D721Med (cell line): ENCODE data around the gene TRIM56.
"Not testable (repeated sequence)": the region's sequence is repeated elsewhere in the genome, so short reads cannot be mapped to it uniquely, and the experiment has no call there.

Source experiments
- DNase-seq: peaks from one replicate; pipeline ENCODE4 v3.0.0; 2011; ENCODE audit warnings: low spot score; ENCODE audit not compliant: insufficient read length
- FAIRE-seq: peaks from 2 replicates; lab custom pipeline; 2011; peaks lifted over from hg19 to GRCh38; lab: Jason Lieb, UNC
- TF ChIP-seq, protein P1 (sequence below): IDR thresholded peaks from 2 replicates; pipeline ENCODE4 v1.5.1; 2012; ENCODE audit warnings: mild to moderate bottlenecking, control low read depth; ENCODE audit not compliant: insufficient read depth; ENCODE audit errors: missing control alignments

Gene TRIM56

DNA sequence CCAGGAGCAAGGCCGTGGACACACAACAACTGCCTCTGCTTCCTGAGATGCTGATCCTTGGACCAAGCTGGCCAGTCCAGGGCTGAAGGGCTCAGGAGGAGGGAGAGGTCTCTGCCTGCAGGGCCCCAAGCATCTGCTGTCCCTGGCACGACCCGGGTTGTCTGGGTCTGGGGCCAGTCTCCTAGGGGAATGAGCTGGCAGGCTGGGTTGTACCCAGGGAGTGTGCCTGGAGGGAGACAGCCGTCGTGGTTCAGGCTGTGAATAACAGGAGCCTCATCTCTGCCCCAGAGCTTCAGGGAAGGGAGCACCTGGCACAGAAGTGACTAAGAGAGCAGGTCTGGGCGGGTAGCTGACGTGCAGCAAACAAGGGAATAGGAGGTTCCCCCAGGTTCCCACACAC, 23.7 kb downstream of the TRIM56 start:
- no peak for FAIRE-seq
- TF ChIP-seq, protein P1, sequence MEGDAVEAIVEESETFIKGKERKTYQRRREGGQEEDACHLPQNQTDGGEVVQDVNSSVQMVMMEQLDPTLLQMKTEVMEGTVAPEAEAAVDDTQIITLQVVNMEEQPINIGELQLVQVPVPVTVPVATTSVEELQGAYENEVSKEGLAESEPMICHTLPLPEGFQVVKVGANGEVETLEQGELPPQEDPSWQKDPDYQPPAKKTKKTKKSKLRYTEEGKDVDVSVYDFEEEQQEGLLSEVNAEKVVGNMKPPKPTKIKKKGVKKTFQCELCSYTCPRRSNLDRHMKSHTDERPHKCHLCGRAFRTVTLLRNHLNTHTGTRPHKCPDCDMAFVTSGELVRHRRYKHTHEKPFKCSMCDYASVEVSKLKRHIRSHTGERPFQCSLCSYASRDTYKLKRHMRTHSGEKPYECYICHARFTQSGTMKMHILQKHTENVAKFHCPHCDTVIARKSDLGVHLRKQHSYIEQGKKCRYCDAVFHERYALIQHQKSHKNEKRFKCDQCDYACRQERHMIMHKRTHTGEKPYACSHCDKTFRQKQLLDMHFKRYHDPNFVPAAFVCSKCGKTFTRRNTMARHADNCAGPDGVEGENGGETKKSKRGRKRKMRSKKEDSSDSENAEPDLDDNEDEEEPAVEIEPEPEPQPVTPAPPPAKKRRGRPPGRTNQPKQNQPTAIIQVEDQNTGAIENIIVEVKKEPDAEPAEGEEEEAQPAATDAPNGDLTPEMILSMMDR: no peak

DNA sequence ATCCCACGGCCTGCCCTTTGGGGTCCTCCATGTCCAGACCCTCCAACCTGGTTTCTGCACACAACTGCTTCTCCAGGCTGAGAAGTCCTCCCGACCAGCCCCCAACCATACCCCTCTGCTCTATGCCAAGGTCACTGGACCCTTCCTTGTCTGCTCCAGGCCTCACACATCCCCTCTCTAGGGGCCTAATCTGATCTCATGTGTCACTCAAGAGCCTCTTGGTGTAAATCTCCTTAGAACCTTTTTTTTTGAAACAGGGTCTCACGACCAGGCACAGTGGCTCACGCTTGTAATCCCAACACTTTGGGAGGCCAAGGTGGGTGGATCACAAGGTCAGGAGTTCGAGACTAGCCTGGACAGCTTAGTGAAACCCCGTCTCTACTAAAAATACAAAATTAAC, 24.1 kb downstream of the TRIM56 start:
- DNase-seq (no peak), FAIRE-seq (no peak)
- TF ChIP-seq, protein P1: no peak

More for the DNA sequence above, 23.7 kb downstream of the TRIM56 start:
- DNase-seq: no peak

- TF ChIP-seq, protein P1: no peak
- no peak for DNase-seq
- FAIRE-seq: no peak
These were observed 26.0 kb downstream of the TRIM56 start for GRCh38 chr7:101111261-101111660.

GRCh38 chr7:101112233-101112632, 27.0 kb downstream of the TRIM56 start:
- FAIRE-seq (no peak), DNase-seq (no peak)
- TF ChIP-seq, protein P1: no peak

DNA sequence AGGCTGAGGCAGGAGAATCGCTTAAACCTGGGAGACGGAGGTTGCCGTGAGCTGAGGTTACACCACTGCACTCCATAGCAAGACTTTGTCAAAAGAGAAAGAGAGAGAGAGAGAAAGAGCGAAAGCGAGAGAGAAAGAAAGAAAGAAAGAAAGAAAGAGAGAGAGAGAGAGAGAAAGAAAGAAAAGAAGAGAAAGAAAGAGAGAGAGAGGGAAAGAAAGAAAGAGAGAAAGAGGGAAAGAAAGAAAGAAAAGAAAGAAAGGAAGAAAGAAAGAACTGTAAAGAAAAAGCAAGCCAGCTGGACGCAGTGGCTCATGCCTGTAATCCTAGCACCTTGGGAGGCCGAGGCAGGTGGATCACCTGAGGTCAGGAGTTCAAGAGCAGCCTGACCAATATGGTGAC, 27.9 kb downstream of the TRIM56 start:
- DNase-seq, FAIRE-seq: not testable (repeated sequence)

- TF ChIP-seq, protein P1: no peak
- DNase-seq (no peak), FAIRE-seq (no peak)
These were observed 28.6 kb downstream of the TRIM56 start for GRCh38 chr7:101113836-101114235.

DNA sequence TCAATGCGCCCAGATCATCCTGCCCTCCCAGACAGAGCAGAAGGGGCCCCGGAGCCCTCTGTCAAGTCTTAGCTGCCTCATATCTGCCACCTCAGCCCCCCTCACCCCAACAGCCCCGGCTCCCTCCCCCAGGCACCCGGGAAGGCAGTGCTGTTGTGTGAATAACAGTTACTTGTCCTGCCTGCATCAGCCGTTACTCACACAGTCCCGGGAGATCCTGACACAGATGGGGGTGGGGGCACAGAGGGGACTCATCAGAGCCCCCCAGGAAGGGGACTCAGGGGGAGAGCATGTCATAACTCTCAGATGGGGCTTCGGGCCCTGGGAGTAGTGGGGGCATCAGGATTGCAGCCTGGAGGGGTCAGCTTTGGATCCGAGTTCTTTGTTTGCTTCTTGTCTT, 29.2 kb downstream of the TRIM56 start:
- FAIRE-seq: no peak
- TF ChIP-seq, protein P1: no peak

DNA sequence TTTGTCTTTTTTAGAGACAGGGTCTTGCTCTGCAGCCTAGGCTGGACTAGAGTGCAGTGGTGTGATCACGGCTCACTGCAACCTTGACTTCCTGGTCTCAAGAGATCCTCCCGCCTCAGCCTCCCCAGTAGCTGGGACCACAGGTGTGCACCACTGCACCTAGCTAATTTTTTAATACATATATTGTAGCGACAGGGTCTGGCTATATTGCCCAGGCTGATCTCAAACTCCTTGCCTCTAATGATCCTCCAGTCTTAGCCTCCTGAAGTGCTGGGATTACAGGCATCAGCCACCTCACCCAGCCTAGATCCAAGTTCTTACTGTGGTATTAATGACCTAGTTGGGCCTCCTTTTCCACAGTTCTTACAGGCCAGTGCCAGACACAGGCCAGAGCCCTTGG, 29.9 kb downstream of the TRIM56 start:
- DNase-seq (no peak), FAIRE-seq (no peak)
- TF ChIP-seq, protein P1: no peak

More for the DNA sequence above, 29.2 kb downstream of the TRIM56 start:
- DNase-seq: no peak
